ENCODE measurements around the gene NUCB1.

NUCB1 gene

GRCh38 chr19:48968813-48969218 is 68.7 kb downstream of the NUCB1 start:
- POLR2A ChIA-PET (ENCODE audit: low non-redundant PET): no interaction called here
- peak overlapping the region; percentile 95 for H3K27ac ChIP-seq
- DNase-seq (ENCODE audit: low spot score): no peak
- TF ChIP-seq, protein P1, sequence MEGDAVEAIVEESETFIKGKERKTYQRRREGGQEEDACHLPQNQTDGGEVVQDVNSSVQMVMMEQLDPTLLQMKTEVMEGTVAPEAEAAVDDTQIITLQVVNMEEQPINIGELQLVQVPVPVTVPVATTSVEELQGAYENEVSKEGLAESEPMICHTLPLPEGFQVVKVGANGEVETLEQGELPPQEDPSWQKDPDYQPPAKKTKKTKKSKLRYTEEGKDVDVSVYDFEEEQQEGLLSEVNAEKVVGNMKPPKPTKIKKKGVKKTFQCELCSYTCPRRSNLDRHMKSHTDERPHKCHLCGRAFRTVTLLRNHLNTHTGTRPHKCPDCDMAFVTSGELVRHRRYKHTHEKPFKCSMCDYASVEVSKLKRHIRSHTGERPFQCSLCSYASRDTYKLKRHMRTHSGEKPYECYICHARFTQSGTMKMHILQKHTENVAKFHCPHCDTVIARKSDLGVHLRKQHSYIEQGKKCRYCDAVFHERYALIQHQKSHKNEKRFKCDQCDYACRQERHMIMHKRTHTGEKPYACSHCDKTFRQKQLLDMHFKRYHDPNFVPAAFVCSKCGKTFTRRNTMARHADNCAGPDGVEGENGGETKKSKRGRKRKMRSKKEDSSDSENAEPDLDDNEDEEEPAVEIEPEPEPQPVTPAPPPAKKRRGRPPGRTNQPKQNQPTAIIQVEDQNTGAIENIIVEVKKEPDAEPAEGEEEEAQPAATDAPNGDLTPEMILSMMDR (conservative IDR thresholded peaks at IDR 0.05; ENCODE audit: low read depth): no peak
- CTCF ChIA-PET: no interaction called here

DNA sequence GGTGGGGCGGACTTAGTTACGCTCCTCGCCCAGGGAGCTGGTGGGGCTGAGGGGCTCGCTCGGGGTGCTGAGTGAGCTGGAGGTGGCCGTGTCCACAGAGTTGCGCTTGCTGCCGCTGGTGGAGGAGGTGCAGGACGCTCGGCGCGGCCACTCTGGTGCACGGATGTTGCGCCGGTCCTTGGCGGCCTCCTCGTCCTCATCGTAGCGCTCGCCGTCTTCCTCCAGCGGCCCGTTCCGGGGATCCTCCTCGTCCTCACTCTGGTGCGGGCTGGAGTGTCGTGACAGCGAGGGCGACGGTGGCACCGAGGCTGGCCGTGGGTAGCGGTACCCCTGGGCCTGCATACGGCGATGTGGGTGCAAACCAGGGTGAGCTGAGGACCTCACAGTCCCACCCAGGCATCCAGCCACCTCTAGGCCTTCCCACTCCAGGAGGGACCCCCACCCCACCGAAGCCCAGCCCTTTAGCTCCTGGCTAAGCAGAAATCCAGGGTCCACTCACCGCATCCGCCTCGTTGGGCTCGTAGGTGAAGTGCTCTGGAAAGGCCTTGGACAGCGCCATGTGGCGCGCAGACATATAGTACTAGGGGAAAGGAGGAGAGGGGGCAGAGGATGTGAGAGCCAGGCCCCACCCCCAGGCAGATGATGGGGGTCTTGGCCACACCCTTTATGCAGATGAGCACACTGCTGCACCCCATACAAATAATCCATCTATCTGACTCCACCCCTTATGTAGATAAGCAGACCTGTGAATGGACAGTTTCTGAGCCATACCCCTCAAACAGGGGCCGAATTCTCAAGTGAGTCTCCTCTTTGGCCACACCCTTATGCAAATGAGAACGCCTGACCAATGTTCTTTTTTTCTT is 69.4 kb downstream of the NUCB1 start:
- TF ChIP-seq, protein P1 (conservative IDR thresholded peaks at IDR 0.05; ENCODE audit: low read depth): no peak
- no peak for DNase-seq (ENCODE audit: low spot score)
- peak overlapping the region; percentile 95 for H3K27ac ChIP-seq
- POLR2A ChIA-PET (ENCODE audit: low non-redundant PET): no interaction called here
- CTCF ChIA-PET: no interaction called here

DNA sequence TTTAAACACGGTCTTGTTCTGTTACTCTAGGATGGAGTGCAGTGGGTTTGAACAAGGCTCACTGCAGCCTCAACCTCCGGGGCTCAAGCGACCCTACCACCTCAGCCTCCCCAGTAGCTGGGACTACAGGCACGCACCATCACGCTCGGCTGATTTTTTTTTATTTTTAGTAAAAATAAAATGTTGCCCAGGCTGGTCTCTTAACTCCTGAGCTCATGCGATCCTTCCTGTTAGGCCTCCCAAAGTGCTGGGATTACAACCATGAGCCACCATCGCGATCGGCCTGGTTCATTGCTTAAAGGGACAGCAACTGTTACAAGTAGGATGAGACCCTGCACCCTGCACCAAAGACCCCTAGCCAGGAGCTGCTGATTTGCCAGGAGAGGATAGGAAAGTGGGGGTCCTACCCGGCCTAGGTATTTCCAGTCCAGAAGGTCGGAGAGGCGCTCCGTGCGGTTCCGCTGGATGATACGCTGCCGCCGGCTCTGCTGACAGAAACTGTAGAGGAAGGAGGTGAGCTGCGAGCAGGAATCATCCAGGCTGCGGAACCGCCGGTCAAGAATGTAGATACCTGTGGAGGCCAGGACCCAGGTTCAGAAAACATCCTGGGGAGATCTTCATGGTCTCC is 70.1 kb downstream of the NUCB1 start:
- peak overlapping the region; percentile 95 for H3K27ac ChIP-seq
- ChIA-PET CTCF (interaction anchor here (0.6 to 1.1 kb wide), 10 partner anchors 8 to 932 kb away, joined by 3 to 6 read pairs (median 4); no protein-coding TSS in a partner anchor), POLR2A (ENCODE audit: low non-redundant PET) (interaction anchor here (0.6 kb wide), 1 partner anchor 45 kb away, joined by 4 read pairs; no protein-coding TSS in a partner anchor)
- TF ChIP-seq, protein P1 (conservative IDR thresholded peaks at IDR 0.05; ENCODE audit: low read depth): no peak
- DNase-seq (ENCODE audit: low spot score): no peak

DNA sequence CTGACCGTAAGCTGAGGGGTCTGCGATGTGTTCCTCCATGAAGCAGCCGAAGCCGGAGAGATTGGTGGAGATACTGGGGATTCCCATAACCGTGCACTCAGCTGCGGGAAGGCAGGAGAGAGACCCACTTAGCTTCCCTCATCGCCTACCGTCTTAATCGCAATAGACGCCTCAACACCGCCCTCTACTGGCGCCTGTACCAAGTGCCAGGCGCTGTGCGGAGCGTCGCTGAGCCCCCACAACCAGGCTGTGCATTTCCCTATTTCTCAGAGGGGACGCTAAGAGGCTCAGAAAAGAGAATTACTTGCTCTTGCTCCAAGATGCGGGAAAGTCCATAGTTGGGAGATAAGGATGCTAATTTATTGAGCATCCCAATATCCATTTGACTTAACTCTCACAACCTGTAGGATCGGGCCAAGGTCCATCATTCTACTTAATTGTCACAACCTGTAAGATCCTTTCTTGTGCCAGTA is 70.8 kb downstream of the NUCB1 start:
- TF ChIP-seq, protein P1 (conservative IDR thresholded peaks at IDR 0.05; ENCODE audit: low read depth): peak; percentile 92
- peak; percentile 30 for DNase-seq (ENCODE audit: low spot score)
- POLR2A ChIA-PET (ENCODE audit: low non-redundant PET): interaction anchor here (0.6 kb wide), 1 partner anchor 46 kb away, joined by 4 read pairs; no protein-coding TSS in a partner anchor
- peak overlapping the region; percentile 95 for H3K27ac ChIP-seq
- CTCF ChIA-PET: interaction anchor here (0.6 to 1.1 kb wide), 10 partner anchors 9 to 933 kb away, joined by 3 to 6 read pairs (median 4); no protein-coding TSS in a partner anchor

Measured in RWPE1 (cell line).